Subcutaneous preadipocyte (primary cell): ENCODE measurements around the gene LALBA. TPM values are rescaled to one million over a fixed set of nuclear protein-coding genes. Genes with fewer than 3 reads are reported as not detected.

Source experiments
- total RNA-seq: library from RNA; depleted of rRNA; stranded (reverse); fragments of >200 nt; gene quantifications from 2 replicates; pipeline ENCODE4 v1.2.3, GENCODE V29; 2012

LALBA gene
- not detected in 2 replicates for total RNA-seq

DNA sequence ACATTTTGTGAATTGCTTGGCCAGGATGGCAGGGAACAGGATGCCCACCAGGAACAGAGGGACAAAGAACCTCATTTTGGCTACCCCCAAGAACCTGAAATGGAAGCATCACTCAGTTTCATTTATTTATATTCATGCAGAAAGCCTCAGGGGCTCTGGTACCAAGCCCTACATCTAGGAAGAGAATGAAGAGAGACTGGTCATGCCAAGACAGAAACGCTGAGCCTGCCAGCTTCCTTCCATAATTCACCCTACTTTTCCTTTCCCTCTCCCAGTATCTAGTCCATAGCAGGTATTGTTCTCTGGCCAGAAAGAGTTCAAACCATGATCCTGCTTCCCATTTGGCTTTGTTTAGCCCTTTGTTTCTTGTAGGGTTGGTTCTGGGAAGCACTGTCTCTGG lies at the start of gene LALBA:
Gene LALBA (minus strand): TSS at position 101 of the 400 bp plus-strand sequence. CDS start 26 bp downstream, at position 75.

GRCh38 chr12:48525332-48525731 lies 44.5 kb downstream of the LALBA start, which contains the start of gene OR8S1:
Gene OR8S1 (plus strand): TSS chr12:48525632. CDS start chr12:48525632, 0 bp downstream.

Other genes with a start within 250 kb of the LALBA start
- gene ZNF641, start 219.1 kb downstream of the LALBA start, total RNA-seq: 4.8 and 4.9 TPM in 2 replicates
- not detected in 2 replicates for gene ANP32D, start 97.5 kb downstream of the LALBA start, total RNA-seq
- gene C12orf54, start 87.5 kb downstream of the LALBA start, total RNA-seq: not detected in 2 replicates
- gene OR8S1, start 44.4 kb downstream of the LALBA start, total RNA-seq: not detected in 2 replicates
- 43.2 and 49.6 TPM in 2 replicates for gene KANSL2, start 112.2 kb upstream of the LALBA start, total RNA-seq
- 27.6 and 36.4 TPM in 2 replicates for gene CCNT1, start 146.7 kb upstream of the LALBA start, total RNA-seq
- 17.2 and 19.8 TPM in 2 replicates for gene ADCY6, start 219.0 kb upstream of the LALBA start, total RNA-seq
- gene CACNB3, start 248.4 kb upstream of the LALBA start, total RNA-seq: 11.3 and 14.0 TPM in 2 replicates